Measurements from ENCODE around the gene SMG1.
"Not testable (repeated sequence)": the region's sequence is repeated elsewhere in the genome, so short reads cannot be mapped to it uniquely, and the experiment has no call there.

SMG1 gene

DNA sequence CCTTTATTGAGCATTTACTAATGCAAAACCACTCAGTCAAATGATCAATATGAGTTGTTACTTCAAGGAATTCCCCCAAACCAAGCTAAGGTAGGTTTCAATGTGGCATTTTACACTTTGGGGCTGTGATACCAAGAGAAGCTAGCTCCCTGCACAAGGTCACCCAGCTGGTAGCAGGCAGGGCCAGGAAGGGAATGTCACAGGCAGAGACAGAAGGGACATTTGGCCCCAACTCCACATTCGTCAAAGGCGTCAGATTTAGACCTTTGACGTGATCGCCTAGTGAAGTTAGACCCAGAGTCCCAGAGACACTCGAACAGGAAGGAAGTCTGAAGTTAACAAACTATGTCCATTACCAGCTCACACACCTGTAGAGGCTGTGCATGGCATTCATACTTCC lies 5.5 kb upstream of the SMG1 start:
- H3K27ac ChIP-seq, result no peak overlapping the region
- no peak for TF ChIP-seq ZFX (IDR thresholded peaks at IDR 0.05)

- H3K27ac ChIP-seq, result not testable (repeated sequence)
Measured at GRCh38 chr16:18930095-18930494, 3.9 kb upstream of the SMG1 start.

DNA sequence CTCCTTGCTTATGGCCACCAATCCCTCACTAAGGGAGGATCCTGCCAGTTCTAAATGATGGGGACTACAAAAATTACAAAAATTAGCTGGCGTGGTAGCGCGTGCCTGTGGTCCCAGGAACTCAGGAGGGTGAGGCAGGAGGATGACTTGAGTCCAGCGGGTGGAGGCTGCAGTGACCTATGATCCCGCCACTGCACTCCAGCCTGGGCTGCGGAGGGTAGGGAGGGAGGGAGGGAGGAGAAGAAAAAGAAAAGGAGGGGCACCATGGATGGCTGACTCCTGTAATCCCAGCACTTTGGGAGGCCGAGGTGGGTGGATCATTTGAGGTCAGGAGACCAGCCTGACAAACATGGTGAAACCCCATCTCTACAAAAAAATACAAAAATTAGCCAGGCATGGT lies 1.9 kb upstream of the SMG1 start:
- H3K27ac ChIP-seq, result not testable (repeated sequence)

- H3K27ac ChIP-seq, result peak overlapping the region; percentile 83
Measured at GRCh38 chr16:18925215-18925985, 808 bp downstream of the SMG1 start.

GRCh38 chr16:18923935-18924334 lies 2.3 kb downstream of the SMG1 start:
- not testable (repeated sequence) for H3K27ac ChIP-seq

- H3K27ac ChIP-seq, result not testable (repeated sequence)
Measured at GRCh38 chr16:18923124-18923523, 3.1 kb downstream of the SMG1 start.

DNA sequence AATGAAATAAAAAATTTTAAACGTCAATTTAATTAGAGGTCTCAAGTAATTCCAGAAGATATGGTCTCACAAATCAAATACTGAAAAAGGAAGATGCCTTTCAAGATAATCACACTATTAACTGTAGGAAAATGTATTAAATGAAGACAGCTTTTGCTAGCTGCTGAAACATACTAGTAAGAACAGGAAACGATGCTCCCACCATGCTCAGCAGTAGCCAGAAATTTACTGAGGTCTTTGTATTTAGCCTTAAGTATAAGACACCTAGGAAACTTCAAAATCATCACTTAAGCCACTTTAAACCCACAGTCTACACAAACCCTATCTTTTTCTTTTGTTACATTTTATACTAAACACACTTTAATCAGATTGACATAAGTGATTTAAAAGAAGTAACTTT lies 16.6 kb downstream of the SMG1 start:
- not testable (repeated sequence) for H3K27ac ChIP-seq

DNA sequence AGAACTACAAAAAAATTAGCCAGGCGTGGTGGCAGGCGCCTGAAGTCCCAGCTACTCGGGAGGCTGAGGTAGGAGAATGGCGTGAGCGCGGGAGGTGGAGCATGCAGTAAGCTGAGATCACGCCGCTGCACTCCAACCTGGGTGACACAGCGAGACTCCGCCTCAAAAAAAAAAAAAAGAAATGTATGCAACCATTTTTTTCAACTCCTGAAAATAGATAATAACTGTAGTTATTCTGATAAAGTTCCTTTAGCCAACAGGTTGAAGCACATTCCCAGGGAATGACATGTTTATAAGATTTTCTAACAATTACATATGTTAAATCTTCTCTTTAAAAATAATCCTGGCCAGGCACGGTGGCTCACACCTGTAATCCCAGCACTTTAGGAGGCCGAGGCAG lies 17.5 kb downstream of the SMG1 start:
- not testable (repeated sequence) for H3K27ac ChIP-seq

GRCh38 chr16:18902778-18903177 lies 23.4 kb downstream of the SMG1 start:
- H3K27ac ChIP-seq, result not testable (repeated sequence)

DNA sequence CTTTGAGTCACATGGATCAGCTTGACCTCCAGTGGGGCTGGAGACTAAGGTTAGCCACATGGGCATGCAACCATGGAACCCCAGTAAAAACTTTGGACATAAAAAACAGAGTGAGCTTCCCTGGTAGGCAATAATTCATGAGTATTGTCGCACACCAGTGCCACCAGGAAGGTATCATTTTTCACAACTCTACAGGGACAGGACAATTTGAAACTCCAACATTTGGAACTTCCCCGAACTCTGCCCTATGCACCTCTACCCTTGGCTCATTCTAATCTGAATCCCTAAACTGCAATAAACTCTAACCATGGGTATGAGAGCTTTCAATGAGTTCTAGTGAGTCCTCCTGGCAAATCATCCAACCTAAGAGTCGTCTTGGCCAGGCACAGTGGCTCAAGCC lies 24.2 kb downstream of the SMG1 start:
- H3K27ac ChIP-seq, result not testable (repeated sequence)

GRCh38 chr16:18901194-18901593 lies 25.0 kb downstream of the SMG1 start:
- H3K27ac ChIP-seq, result not testable (repeated sequence)

GRCh38 chr16:18884456-18884855 lies 41.8 kb downstream of the SMG1 start:
- H3K27ac ChIP-seq, result not testable (repeated sequence)

DNA sequence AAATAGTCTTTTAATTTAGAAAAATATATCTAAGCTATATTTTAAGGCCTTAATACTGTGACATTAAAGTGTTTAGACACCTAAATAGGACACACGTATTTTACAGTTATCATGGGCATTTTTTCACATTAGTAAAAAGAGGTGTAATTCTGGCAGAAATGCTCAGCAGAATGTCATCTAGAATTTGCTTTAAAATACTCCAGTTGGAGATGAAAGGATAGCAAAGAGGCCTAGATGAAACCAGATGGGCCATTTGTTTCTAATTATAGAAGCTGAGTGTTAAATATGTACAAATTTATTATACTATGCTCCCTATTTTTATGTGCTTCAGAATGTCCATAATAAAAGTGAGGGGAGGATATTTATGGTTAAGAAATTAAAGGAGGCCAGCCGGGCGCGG lies 48.5 kb downstream of the SMG1 start:
- not testable (repeated sequence) for H3K27ac ChIP-seq

DNA sequence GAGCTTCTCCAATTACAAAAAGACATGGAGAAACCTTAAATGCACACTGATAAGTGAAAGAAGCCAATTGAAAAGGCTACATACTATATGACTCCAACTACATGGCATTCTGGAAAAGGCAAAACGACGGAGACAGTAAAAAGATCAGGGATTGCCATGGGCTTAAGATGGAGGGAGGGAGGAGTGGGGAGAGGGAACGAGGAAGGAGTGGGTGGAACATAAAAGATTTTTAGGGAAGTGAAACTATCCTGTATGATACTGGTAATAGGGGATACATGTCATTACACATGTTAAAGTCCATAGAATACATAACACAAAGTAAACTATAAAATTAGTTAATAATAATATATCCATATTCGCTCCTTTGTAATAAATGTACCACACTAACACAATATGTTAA lies 48.9 kb downstream of the SMG1 start:
- H3K27ac ChIP-seq, result not testable (repeated sequence)

DNA sequence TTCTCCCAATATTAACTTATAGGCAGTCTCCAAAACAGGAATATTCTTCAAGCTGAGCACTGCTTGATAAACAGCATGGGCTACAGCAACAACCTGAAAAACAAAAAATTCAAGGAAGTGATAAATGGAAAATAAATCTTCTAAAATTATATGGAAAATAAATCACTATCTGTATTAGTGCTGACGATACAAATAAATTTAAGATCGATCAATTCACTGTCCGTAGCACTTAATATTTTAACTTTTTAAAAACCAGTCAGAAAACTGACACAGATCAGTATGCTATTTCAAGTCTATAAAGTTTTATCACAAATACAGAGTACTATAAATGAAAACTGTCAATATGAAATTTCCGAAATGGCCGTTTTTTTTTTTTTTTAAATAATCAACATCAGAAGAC lies 49.9 kb downstream of the SMG1 start:
- H3K27ac ChIP-seq, result not testable (repeated sequence)

GRCh38 chr16:18869043-18869771 lies 57.0 kb downstream of the SMG1 start:
- H3K27ac ChIP-seq, result not testable (repeated sequence)

GRCh38 chr16:18866277-18866823 lies 59.9 kb downstream of the SMG1 start:
- not testable (repeated sequence) for H3K27ac ChIP-seq

- not testable (repeated sequence) for H3K27ac ChIP-seq
Measured at GRCh38 chr16:18862891-18863290, 63.3 kb downstream of the SMG1 start.

All from C4-2B (cell line).